Keratinocyte (primary cell): Measurements from ENCODE around the gene QSOX1. TPM values are rescaled to one million over a fixed set of nuclear protein-coding genes. Genes with fewer than 3 reads are reported as not detected.

Experiments used
- DNase-seq: peaks from one replicate; pipeline ENCODE4 v3.0.0-alpha.2; 2011; ENCODE audit warnings: low read depth, missing footprints, low spot score
- FAIRE-seq: peaks from 2 replicates; lab custom pipeline; 2011; peaks lifted over from hg19 to GRCh38; lab: Jason Lieb, UNC
- H2AFZ ChIP-seq: 2 replicates; pipeline ENCODE4 v1.6.0; 2012; ENCODE audit warnings: low read length, control low read depth, inconsistent platforms; ENCODE audit not compliant: control insufficient read depth
- H3K27ac ChIP-seq: 2 replicates; pipeline ENCODE4 v1.5.1; 2011; ENCODE audit warnings: low read length; ENCODE audit not compliant: control insufficient read depth, insufficient read depth
- H3K27me3 ChIP-seq: 3 replicates; pipeline ENCODE4 v1.6.0; 2011; ENCODE audit warnings: low read length; ENCODE audit not compliant: control insufficient read depth, insufficient read depth; ENCODE audit errors: extremely low read depth
- H3K36me3 ChIP-seq, 2 experiments: 2 replicates in 1 of 2; 3 replicates in 1 of 2; pipeline ENCODE4 v1.5.1; 2011; ENCODE audit warnings: low read length in 2 of 2, mild to moderate bottlenecking in 1 of 2; ENCODE audit not compliant: control insufficient read depth in 2 of 2, insufficient read depth in 2 of 2; ENCODE audit errors: extremely low read depth in 1 of 2
- H3K4me1 ChIP-seq: 3 replicates; pipeline ENCODE4 v1.5.1; 2011; ENCODE audit warnings: low read length; ENCODE audit not compliant: control insufficient read depth, insufficient read depth; ENCODE audit errors: extremely low read depth
- H3K4me2 ChIP-seq: 3 replicates; pipeline ENCODE4 v1.6.0; 2011; ENCODE audit warnings: low read depth, low read length; ENCODE audit not compliant: control insufficient read depth, insufficient read depth; ENCODE audit errors: extremely low read depth
- H3K4me3 ChIP-seq, 3 experiments: fragments of 200-600 bp in 1 of 3; sonication (generic) in 1 of 3; 2 replicates in 2 of 3; 3 replicates in 1 of 3; pipeline ENCODE4 v1.5.1; 2011 to 2016; ENCODE audit warnings: low read length in 3 of 3, mild to moderate bottlenecking in 3 of 3, control low read depth in 2 of 3, inconsistent platforms in 1 of 3, low read depth in 1 of 3, mixed read lengths in 1 of 3, mixed run types in 1 of 3, moderate library complexity in 1 of 3; ENCODE audit not compliant: control insufficient read depth in 2 of 3, insufficient read depth in 2 of 3; ENCODE audit errors: extremely low read depth in 1 of 3
- H3K79me2 ChIP-seq: 2 replicates; pipeline ENCODE4 v1.6.0; 2012; ENCODE audit warnings: low read length; ENCODE audit not compliant: control insufficient read depth, insufficient read depth
- H3K9ac ChIP-seq: 3 replicates; pipeline ENCODE4 v1.6.0; 2011; ENCODE audit warnings: low read length; ENCODE audit not compliant: control insufficient read depth, insufficient read depth; ENCODE audit errors: extremely low read depth
- H3K9me1 ChIP-seq: 3 replicates; pipeline ENCODE4 v1.6.0; 2011; ENCODE audit warnings: low read length; ENCODE audit not compliant: control insufficient read depth, insufficient read depth; ENCODE audit errors: extremely low read depth
- H3K9me3 ChIP-seq: 2 replicates; pipeline ENCODE4 v1.5.1; 2012; ENCODE audit warnings: low read depth, low read length; ENCODE audit not compliant: control insufficient read depth
- H4K20me1 ChIP-seq: 3 replicates; pipeline ENCODE4 v1.6.0; 2011; ENCODE audit warnings: low read length; ENCODE audit not compliant: control insufficient read depth, insufficient read depth; ENCODE audit errors: extremely low read depth
- CTCF ChIP-seq, 3 experiments: IDR thresholded peaks in 1 of 3; conservative IDR thresholded peaks in 1 of 3; optimal IDR thresholded peaks in 1 of 3; 2 replicates in 2 of 3; 3 replicates in 1 of 3; pipeline versions ENCODE3 to v1.5.1; 2011; ENCODE audit warnings: low read length in 3 of 3, mild to moderate bottlenecking in 3 of 3, moderate library complexity in 2 of 3, control low read depth in 1 of 3, inconsistent platforms in 1 of 3; ENCODE audit not compliant: insufficient read depth in 2 of 3; ENCODE audit errors: extremely low read depth in 1 of 3
- EZH2 ChIP-seq: IDR thresholded peaks from one replicate; pipeline ENCODE4 v1.6.1; 2012; ENCODE audit warnings: inconsistent platforms, mild to moderate bottlenecking, low read length, moderate library complexity
- dilution Hi-C: fragments of 300-500 bp; cut with MboI; formaldehyde crosslinking; loops from one replicate; pipeline ENCODE4 v1.7.0; 2020; ENCODE audit warnings: low sequenced_read_pairs; ENCODE audit not compliant: extremely low pct_ligation_motif_present
- polyA plus RNA-seq, 5 experiments: library from polyadenylated mRNA; depleted of rRNA in 3 of 5; stranded (reverse) in 3 of 5; stranded (forward) in 1 of 5; unstranded in 1 of 5; fragments of >200 nt; gene quantifications; 1 replicate in 1 of 5; 2 replicates in 3 of 5; 3 replicates in 1 of 5; pipeline versions ENCODE4 v1.2.1 to v1.2.3, GENCODE V29; 2011 to 2012; ENCODE audit warnings: missing spikeins in 2 of 5, low read depth in 1 of 5, low replicate concordance in 1 of 5

Gene QSOX1
- polyA plus RNA-seq, 1 donor (not counting 4 experiments of a cell fraction or from before 2014, with no cell fraction given), result 57.6 TPM

GRCh38 chr1:180177931-180178330, 23.3 kb downstream of the QSOX1 start:
- Histone ChIP-seq H3K4me3 (no peak overlapping the region), H3K4me2 (no peak overlapping the region), H3K79me2 (no peaks in the 10 kb centered on the region), H4K20me1 (peaks cover 3% of the 10 kb centered on the region), H2AFZ (no peak overlapping the region), H3K36me3 (peaks cover 25 to 28% of the 10 kb centered on the region in 2 experiments), H3K9ac (no peak overlapping the region), H3K9me1 (no peaks in the 10 kb centered on the region), H3K4me1 (peaks cover 5% of the 10 kb centered on the region), H3K9me3 (no peaks in the 10 kb centered on the region), H3K27ac (no peak overlapping the region), H3K27me3 (no peaks in the 10 kb centered on the region)
- DNase-seq (no peak), FAIRE-seq (no peak)
- TF ChIP-seq EZH2, result no peak
- TF ChIP-seq CTCF (optimal IDR thresholded peaks at IDR 0.05 in 1 of 3, IDR thresholded peaks at IDR 0.05 in 1 of 3, conservative IDR thresholded peaks at IDR 0.05 in 1 of 3; ENCODE audit: extremely low read depth in 1 of 3, insufficient read depth in 2 of 3, low read length in 3 of 3), result no peak
- dilution Hi-C loops, result no loop called here

GRCh38 chr1:180178511-180179161, 24.0 kb downstream of the QSOX1 start:
- no peak overlapping the region for H3K4me3 ChIP-seq
- no peaks in the 10 kb centered on the region for H3K9me3 ChIP-seq
- H3K27ac ChIP-seq, result no peak overlapping the region
- H3K4me2 ChIP-seq, result no peak overlapping the region
- no peaks in the 10 kb centered on the region for H3K9me1 ChIP-seq
- no peak overlapping the region for H2AFZ ChIP-seq
- peaks cover 4% of the 10 kb centered on the region for H3K4me1 ChIP-seq
- FAIRE-seq (peak; percentile 74), DNase-seq (no peak)
- H3K36me3 ChIP-seq, result peaks cover 28 to 32% of the 10 kb centered on the region in 2 experiments
- TF ChIP-seq EZH2 (no peak), CTCF (optimal IDR thresholded peaks at IDR 0.05 in 1 of 3, IDR thresholded peaks at IDR 0.05 in 1 of 3, conservative IDR thresholded peaks at IDR 0.05 in 1 of 3; ENCODE audit: extremely low read depth in 1 of 3, insufficient read depth in 2 of 3, low read length in 3 of 3) (peak; percentile 86 to 99 (median 92))
- dilution Hi-C loops, result no loop called here
- H3K79me2 ChIP-seq, result no peaks in the 10 kb centered on the region
- no peaks in the 10 kb centered on the region for H3K27me3 ChIP-seq
- H3K9ac ChIP-seq, result no peak overlapping the region
- peaks cover 3% of the 10 kb centered on the region for H4K20me1 ChIP-seq
